ENCODE data around the gene GJA3.

DNA sequence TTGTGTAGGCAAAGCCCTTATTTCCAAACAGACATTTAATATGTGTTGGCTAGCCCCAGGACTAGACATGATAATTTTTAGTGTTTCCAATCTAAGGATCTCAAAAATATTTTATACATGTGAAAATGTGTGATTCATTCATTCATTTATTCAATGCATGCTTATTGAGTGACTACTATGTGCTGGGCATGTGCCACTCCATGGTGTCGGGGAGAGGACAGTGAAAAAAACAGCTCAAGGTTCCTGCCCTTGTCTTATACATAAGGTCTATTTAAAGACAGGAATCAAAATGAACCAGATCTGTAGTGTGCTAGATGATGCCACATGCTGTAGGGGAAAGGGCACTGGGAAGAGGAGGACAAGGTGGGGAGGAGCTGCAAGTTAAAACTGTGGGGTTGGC is 36.5 kb downstream of the GJA3 start:
- no peak for TF ChIP-seq CTCF (IDR thresholded peaks at IDR 0.05)
- TF ChIP-seq POLR2AphosphoS5 (IDR thresholded peaks at IDR 0.05) = no peak
